Activated CD8-positive, alpha-beta memory T cell treated with anti-CD3 and anti-CD28 coated beads, Interleukin-2, amount 50 U/mL, for 48 hours (primary cell): ENCODE measurements around the gene TAPBPL.
"Not testable (repeated sequence)": the region's sequence is repeated elsewhere in the genome, so short reads cannot be mapped to it uniquely, and the experiment has no call there.

Source experiments
- DNase-seq: peaks from one replicate; pipeline ENCODE4 v3.0.0-alpha.2; 2020

Gene TAPBPL

GRCh38 chr12:6464531-6464930 lies 12.7 kb downstream of the TAPBPL start:
- no peak for DNase-seq

DNA sequence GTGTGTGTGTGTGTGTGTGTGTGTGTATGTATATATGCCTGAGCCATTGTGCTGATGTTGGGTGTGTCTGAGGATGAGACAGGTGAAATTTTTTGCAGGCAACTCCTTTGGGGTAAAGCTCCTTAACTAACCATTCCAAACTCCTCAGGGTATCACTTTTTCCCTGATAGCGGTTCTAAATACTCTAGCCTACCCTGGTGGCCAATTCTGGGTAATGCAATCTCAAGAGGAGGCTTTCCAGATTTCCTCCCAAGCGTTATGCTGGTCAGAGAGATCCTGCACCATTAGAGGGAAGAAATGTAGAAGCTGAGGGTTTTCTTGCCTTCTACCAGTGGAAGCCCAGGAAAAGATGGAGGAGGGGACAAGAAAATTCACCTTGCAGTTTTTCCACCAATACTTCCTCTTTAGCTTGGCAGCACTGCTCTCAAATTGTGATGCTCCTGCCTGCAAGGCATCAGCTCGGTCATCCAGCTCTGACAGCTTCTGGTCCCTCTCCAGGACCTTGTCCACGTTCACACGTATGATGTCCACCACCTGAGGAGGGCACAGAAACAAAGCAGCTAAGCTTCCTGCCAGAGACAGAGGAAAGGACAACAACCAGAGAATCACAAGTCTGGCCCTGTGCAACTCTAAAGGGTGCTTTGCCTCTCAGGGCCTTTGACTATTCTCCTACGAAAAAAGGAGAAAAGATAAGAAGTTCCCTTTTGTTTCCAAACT lies 13.8 kb downstream of the TAPBPL start:
- DNase-seq = no peak

DNA sequence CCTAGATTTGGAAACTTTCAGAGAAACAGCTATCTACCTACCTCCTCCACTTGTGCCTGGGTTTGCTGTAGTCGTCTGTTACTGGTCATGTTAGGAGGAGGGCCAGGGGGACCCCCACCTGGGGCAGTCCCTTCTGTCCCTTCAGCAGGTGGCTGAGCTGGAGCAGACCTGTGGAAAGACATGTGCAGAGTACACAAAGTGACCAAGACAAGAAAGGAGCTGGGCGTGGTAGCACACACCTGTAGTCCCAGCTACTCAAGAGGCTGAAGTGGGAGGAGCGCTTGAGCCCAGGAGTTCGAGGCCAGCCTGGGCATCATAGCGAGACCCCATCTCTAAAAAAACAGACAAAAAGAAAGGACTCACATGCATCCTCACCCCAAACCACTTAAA lies 14.3 kb downstream of the TAPBPL start:
- DNase-seq = no peak

DNA sequence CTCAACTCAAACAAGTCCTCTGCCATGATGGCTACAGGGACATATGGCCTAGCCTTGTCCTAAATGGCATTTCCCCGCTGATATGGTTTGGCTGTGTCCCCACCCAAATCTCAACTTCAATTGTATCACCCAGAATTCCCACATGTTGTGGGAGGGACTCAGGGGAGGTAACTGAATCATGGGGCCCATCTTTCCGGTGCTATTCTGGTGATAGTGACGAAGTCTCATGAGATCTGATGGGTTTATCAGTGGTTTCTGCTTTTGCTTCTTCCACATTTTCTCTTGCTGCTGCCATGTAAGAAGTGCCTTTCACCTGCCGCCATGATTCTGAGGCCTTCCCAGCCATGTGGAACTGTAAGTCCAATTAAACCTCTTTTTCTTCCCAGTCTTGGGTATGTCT lies 14.9 kb downstream of the TAPBPL start:
- peak; percentile 35 for DNase-seq

GRCh38 chr12:6467571-6468282 lies 15.9 kb downstream of the TAPBPL start:
- DNase-seq = peak; percentile 51

GRCh38 chr12:6468283-6468575 lies 16.4 kb downstream of the TAPBPL start:
- DNase-seq = no peak

DNA sequence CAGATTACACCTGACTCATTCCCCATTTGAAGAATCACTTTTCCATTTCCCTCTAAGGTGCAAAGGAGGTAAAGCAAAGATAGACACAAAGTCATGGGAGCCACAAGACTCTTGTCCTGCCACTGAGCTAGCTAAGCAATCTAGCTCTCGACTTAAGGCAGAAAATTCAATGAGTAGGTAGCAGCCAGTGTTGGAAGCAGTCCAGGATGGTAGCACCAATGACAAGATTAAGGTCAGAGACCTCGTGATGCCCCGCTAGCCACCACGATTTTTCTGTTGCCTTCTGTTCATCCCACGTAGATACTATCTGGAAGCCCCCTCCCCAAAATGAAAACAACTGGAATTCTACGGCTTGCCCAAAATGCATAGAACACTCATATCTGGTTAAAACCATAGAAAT lies 17.2 kb downstream of the TAPBPL start:
- peak; percentile 49 for DNase-seq

GRCh38 chr12:6469609-6470374 lies 17.9 kb downstream of the TAPBPL start:
- DNase-seq = no peak

DNA sequence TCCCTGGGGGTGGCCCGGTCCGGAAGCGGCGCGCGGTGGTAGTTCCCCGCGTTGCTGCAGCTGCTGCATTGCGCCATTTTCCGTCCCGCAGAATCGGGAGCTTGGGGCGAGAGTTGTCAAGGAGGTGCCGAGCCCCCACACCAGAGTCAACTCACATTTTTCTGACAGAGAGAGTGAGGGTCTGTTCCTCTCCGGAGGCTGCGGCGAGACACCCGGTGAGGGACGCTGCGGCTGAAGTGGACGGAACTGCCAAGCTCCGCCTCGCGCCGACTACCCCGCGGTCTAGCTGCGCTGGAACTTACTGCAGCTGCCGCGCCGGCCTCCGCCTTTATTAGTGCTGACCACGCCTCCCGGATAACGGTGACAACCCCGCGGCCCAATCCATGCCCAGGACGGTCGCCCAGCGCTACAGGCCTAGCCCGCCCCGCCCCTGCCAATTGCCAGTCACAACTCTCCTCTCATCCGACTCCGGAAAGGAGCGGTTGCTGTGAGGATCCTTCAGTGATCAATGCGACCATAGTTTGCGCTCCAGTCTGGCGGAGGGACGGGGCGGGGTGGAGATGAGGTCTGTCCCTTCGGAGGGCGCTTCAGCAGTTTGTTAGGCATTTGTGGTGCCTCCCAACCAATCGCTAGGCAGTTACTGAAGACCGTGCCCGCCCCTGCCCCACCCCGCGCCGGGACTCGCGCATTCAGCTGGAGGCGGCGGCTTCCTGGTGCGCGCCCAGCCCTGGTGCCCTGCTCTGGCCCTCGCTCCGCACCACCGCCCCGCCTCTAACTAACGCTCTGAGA lies 18.7 kb downstream of the TAPBPL start, which contains the start of gene VAMP1:
VAMP1 (minus strand) TSS at position 303 of the 789 bp plus-strand sequence; CDS start at position 157, 146 bp downstream.
- DNase-seq = peak; percentile 98

DNA sequence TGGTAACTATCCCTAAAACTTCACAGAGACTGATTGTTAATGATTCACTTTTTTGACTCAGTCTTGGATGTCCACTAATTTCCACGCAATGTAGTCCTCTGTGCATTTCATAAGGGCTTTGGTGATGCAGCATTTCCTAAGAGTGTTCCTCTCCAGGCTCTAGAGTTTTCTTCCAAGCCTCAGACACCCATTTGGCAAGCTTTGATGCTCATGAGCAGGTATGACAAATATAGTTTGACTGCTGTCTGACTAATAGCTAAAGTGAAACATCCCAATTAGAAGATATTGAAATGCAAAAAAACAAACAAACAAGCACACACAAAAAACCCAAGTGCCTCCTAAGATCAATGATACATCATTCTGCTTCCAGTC lies 20.1 kb downstream of the TAPBPL start:
- DNase-seq = peak; percentile 20

GRCh38 chr12:6472491-6472890 lies 20.6 kb downstream of the TAPBPL start:
- DNase-seq = peak; percentile 10

DNA sequence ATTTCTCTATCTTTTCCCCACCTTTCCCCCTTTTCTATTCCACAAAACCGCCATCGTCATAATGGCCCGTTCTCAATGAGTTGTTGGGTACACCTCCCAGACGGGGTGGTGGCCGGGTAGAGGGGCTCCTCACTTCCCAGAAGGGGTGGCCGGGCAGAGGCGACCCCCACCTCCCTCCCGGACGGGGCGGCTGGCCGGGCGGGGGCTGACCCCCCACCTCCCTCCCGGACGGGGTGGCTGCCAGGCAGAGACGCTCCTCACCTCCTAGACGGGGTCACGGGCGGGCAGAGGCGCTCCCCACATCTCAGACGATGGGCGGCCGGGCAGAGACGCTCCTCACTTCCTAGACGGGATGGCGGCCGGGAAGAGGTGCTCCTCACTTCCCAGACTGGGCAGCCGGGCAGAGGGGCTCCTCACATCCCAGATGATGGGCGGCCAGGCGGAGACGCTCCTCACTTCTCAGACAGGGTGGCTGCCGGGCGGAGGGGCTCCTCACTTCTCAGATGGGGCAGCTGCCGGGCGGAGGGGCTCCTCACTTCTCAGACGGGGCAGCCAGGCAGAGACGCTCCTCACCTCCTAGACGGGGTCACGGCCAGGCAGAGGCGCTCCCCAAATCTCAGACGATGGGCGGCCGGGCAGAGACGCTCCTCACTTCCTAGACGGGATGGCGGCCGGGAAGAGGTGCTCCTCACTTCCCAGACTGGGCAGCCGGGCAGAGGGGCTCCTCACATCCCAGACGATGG lies 23.6 kb downstream of the TAPBPL start:
- DNase-seq = peak; percentile 34

GRCh38 chr12:6476489-6476888 lies 24.6 kb downstream of the TAPBPL start:
- DNase-seq = no peak

- not testable (repeated sequence) for DNase-seq
These were observed 25.9 kb downstream of the TAPBPL start for GRCh38 chr12:6477601-6478377.

DNA sequence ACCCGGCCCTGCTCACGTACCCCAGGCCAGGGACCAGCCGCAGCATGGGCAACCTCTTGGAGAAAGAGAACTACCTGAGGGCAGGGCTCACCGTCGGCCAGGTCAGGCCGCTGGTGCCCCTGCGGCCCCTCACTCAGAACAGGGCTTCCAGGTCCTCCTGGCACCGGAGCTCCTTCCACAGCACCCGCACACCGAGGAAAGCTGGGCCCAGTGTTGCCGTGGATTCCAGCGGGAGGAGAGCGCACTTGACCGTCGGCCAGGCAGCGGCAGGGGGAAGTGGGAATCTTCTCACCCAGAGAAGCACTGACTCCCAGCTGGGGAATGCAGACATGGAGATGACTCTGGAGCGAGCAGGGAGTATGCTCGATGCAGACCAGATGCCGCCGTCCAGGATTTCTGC lies 26.6 kb downstream of the TAPBPL start:
- DNase-seq = no peak

DNA sequence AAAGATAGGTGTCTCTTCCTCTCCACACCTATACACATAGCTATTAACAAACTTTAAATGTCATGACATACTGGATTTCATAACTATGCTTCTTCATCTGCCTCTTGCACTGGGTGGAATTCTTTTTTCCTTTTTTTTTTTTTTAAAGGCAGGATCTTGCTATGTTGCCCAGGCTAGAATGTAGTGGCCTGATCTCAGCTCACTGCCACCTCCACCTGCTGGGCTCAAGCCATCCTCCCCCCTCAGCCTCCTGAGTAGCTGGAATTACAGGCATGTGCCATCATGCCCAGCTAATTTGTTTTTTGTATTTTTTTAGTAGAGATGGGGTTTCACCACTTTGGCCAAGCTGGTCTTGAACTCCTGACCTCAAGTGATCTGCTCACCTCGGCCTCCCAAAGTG lies 36.4 kb downstream of the TAPBPL start:
- no peak for DNase-seq

DNA sequence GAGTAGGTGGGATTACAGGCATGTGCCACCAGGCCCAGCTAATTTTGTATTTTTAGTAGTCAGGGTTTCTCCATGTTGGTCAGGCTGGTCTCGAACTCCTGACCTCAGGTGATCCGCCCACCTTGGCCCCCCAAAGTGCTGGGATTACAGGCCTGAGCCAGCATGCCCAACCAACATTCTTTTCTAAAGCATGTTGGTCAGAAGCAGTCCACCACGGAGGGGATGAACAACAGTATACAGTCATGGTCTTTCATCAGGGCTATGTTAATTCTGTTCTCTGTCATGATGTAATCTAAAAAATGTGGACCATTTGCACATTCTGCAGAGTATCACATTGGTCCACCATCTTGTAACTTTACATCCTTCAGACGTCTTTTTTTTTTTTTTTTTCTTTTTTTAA lies 37.6 kb downstream of the TAPBPL start:
- DNase-seq = no peak

DNA sequence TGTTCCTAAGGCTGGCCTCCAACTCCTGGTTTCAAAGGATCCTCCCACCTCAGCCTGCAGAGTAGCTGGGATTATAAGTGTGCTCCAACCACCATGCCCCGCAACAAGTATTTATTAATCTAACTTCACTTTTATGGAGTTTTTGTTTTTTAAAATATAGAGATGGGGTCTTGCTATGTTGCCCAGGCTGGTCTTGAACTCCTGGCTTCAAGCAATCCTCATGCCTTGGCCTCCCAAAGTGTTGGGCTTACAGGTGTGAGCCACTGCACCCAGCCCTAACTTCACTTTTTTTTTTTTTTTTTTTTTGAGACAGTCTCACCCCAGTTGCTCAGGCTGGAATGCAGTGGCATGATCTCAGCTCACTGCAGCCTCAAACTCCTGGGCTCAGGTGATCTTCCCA lies 38.8 kb downstream of the TAPBPL start:
- DNase-seq = not testable (repeated sequence)

DNA sequence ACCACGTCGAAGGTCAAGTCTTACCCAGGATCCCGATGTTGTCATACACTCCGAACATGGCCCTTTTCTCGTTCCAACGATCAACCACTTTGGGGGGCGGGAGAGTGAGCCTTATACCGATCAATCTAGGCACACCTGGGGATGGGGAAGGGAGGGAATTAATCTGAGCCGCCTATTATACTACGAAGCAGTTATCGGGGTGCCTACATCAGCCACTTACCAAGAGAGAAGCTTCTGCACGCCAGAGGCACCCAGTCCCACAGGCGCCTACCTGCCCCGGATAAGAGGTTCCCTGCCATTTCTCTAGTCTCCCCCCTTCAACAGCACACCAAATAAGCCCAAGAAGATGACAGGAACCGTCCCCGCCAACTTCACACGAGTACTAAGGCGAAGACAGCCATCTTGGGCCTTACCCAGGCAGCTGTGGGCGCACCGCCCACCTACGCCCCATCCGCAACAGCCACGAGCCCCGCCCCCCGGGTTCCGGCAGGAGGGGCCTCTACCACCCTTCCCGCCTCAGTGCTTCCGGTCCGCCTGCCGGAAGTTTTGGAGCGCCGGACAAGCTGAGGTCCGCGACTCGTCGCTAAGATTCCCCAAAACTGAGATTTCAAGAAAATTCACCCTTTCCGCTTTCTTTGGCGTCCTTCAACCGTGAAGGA lies 41.1 kb downstream of the TAPBPL start, which contains the start of gene MRPL51:
MRPL51 (minus strand) TSS at position 425 of the 659 bp plus-strand sequence; CDS start at position 299, 126 bp downstream.
- DNase-seq = peak; percentile 99

GRCh38 chr12:6493497-6494257 lies 41.8 kb downstream of the TAPBPL start, which contains the start of gene NCAPD2:
Gene NCAPD2 (plus strand): TSS chr12:6494102. CDS start chr12:6495099, 997 bp downstream.
- peak; percentile 95 for DNase-seq
